Brain microvascular endothelial cell (primary cell): ENCODE data around the gene PHACTR1.

Experiments used
- DNase-seq: peaks from one replicate; pipeline ENCODE4 v3.0.0-alpha.2; 2020
- H3K27ac ChIP-seq: fragments of 250-450 bp; sonication (Bioruptor Pico); 2 replicates; pipeline ENCODE4 v1.5.1; 2020; ENCODE audit warnings: mild to moderate bottlenecking, moderate library complexity
- H3K27me3 ChIP-seq: fragments of 250-450 bp; sonication (Bioruptor Pico); replicated peaks from 2 replicates; pipeline ENCODE4 v1.5.1; 2020; ENCODE audit warnings: mild to moderate bottlenecking
- H3K36me3 ChIP-seq: fragments of 250-450 bp; sonication (Bioruptor Pico); replicated peaks from 2 replicates; pipeline ENCODE4 v1.5.1; 2020; ENCODE audit warnings: mild to moderate bottlenecking
- H3K4me3 ChIP-seq: 2 replicates; pipeline ENCODE4 v1.5.1; 2011; ENCODE audit warnings: low read depth, mild to moderate bottlenecking, control low read depth, low read length, moderate library complexity
- in situ Hi-C: cut with HindIII; loops from 2 replicates; pipeline ENCODE4 v1.10.0; 2017; ENCODE audit warnings: low sequenced_read_pairs, low pct_ligation_motif_present
- TF ChIP-seq, protein P1 (sequence below): IDR thresholded peaks from 2 replicates; pipeline ENCODE4 v1.5.1; 2011; ENCODE audit warnings: low read depth, mild to moderate bottlenecking, moderate library complexity, low read length, control low read depth, inconsistent platforms; ENCODE audit errors: missing control alignments

The PHACTR1 gene

DNA sequence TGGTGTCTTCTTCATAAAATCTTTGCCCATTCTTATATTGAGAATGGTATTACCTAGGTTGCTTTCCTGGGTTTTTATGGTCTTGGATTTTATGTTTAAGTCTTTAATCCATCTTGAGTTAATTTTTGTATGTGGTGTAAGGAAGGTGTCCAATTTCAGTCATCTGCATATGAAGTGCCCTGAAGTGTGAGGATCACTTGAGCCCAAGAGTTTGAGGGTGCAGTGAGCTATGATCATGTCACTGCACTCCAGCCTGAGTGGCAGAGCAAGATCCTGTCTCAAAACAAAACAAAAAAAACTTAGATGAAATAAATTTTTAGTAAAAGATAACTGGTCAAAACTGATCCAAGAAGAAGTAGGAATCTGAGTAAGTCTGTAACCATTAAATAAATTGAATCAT lies 396.4 kb downstream of the PHACTR1 start:
- no peak for DNase-seq
- no peaks in the 10 kb centered on the region for H3K27me3 ChIP-seq
- no peaks in the 10 kb centered on the region for H3K36me3 ChIP-seq
- in situ Hi-C loops, result no loop called here
- TF ChIP-seq, protein P1, sequence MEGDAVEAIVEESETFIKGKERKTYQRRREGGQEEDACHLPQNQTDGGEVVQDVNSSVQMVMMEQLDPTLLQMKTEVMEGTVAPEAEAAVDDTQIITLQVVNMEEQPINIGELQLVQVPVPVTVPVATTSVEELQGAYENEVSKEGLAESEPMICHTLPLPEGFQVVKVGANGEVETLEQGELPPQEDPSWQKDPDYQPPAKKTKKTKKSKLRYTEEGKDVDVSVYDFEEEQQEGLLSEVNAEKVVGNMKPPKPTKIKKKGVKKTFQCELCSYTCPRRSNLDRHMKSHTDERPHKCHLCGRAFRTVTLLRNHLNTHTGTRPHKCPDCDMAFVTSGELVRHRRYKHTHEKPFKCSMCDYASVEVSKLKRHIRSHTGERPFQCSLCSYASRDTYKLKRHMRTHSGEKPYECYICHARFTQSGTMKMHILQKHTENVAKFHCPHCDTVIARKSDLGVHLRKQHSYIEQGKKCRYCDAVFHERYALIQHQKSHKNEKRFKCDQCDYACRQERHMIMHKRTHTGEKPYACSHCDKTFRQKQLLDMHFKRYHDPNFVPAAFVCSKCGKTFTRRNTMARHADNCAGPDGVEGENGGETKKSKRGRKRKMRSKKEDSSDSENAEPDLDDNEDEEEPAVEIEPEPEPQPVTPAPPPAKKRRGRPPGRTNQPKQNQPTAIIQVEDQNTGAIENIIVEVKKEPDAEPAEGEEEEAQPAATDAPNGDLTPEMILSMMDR, result no peak
- H3K4me3 ChIP-seq, result no peak overlapping the region
- H3K27ac ChIP-seq, result no peak overlapping the region

DNA sequence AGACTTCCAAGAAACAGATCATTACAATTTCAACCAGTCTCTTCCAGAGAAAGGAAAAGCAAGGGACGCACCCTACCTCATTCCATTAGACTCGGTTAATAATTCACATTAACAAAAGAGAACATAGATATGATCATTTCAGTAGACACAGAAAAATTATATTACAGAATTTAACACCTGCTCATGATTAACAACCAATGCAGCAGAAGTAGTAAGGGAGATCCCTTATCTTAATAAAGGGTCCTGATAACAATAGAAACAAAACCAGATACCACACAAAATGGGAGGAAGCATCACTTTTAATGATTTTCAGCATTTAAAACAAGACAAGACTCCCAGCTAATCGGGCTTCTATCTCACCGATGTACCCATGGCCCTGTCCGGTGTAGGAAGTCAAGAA lies 396.8 kb downstream of the PHACTR1 start:
- no peak for DNase-seq
- H3K27ac ChIP-seq, result no peak overlapping the region
- TF ChIP-seq, protein P1, result no peak
- H3K27me3 ChIP-seq, result no peaks in the 10 kb centered on the region
- in situ Hi-C loops, result no loop called here
- no peaks in the 10 kb centered on the region for H3K36me3 ChIP-seq
- no peak overlapping the region for H3K4me3 ChIP-seq

DNA sequence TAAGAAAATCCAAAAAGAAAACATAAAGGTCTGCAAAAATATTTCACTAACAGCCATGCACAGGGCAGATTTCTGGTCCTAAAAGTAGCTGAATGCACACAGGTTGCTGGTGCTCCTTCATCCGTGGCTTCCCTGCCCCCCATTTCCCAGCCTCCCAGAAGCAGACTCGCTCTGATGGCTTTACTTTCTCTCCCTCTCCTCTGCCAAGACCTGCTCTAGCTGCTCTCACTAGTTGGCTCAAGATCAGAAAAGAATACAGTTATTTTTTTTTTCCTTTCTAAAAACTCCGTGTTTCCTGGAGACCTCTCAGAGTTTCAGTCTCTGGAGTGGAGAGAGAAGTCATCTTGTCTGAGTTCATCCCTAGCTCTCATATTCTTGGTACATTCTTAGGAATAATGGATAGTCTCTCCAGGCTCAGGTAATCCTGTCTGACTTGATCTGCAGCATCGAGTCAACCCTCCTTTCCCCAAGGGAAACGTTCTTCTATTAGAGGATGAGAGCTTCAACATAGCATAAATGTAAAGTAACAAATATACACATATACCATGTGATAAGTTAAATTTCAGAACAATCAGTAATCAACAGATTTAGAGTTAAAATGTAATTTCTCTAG lies 397.5 kb downstream of the PHACTR1 start:
- no peak overlapping the region for H3K27ac ChIP-seq

DNA sequence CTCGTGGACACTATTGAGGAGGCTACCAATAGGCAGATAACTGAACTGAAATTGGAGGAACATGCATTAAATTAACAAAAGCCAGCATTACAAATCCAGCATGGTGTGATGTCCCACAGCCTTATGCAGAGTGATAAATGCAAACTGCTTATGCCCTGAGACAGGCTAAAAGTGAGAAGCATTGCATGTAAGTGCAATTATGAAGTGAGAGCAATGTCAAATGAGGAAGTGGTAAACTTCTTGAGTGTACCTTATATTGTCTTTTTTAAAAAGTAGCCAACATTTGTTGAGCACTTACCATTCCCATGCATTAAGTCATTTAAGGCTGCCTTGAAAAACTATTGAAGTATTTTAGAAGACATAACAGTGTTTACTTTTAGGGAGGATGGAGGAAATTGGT lies 399.6 kb downstream of the PHACTR1 start:
- DNase-seq, result no peak
- Histone ChIP-seq H3K27me3 (no peaks in the 10 kb centered on the region), H3K4me3 (no peak overlapping the region), H3K27ac (no peak overlapping the region), H3K36me3 (no peaks in the 10 kb centered on the region)
- in situ Hi-C loops, result no loop called here
- TF ChIP-seq, protein P1, result no peak

More for the DNA sequence above, 397.5 kb downstream of the PHACTR1 start:
- H3K36me3 ChIP-seq, result no peaks in the 10 kb centered on the region
- TF ChIP-seq, protein P1, result no peak
- in situ Hi-C loops, result no loop called here
- no peak for DNase-seq
- no peak overlapping the region for H3K4me3 ChIP-seq
- H3K27me3 ChIP-seq, result no peaks in the 10 kb centered on the region

DNA sequence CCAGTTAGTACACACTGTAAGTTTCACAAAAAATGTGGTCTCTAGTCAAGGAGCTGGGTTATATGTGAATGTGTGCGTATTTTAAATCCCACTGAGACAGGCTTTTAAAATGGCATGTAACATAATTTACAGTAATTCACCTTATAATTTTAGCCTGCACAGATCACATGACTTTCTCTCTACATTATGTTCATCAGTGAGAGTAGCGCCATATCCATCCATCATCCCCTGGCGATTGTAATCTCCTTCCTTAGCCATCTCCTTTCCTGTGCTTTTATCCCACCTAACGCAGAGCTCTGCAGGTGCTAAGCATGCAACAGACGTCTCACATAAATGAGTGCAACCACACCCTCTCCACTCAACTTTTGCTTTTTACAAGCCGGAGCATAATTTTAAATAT lies 401.0 kb downstream of the PHACTR1 start:
- in situ Hi-C loops, result no loop called here
- Histone ChIP-seq H3K36me3 (no peaks in the 10 kb centered on the region), H3K27me3 (no peaks in the 10 kb centered on the region), H3K4me3 (no peak overlapping the region), H3K27ac (no peak overlapping the region)
- no peak for DNase-seq
- TF ChIP-seq, protein P1, result no peak

DNA sequence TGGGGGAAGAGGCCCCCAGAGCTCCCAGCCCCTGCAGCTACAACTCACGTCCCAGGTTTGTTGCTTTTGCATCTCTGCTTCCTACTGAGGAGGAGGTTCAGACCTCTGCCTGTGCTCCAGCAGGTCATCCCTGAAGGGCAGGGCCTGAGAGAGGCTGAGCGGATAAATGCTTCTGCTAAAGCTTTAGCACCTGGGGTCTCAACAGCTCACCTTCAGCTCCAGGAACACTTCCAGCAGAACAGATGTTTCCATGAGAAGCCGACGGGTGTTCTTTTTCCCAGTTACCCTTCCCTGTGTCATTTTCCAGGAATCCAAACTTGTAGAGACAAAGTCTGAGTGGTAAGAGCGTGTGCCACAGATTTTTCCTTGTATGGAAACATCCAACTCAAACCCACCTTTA lies 403.0 kb downstream of the PHACTR1 start:
- TF ChIP-seq, protein P1, result no peak
- in situ Hi-C loops, result no loop called here
- no peak overlapping the region for H3K27ac ChIP-seq
- no peak for DNase-seq
- H3K27me3 ChIP-seq, result no peaks in the 10 kb centered on the region
- H3K36me3 ChIP-seq, result no peaks in the 10 kb centered on the region
- H3K4me3 ChIP-seq, result no peak overlapping the region
